ENCODE measurements around the gene EML4. TPM values are rescaled to one million over a fixed set of nuclear protein-coding genes. Genes with fewer than 3 reads are reported as not detected.
"Not testable (repeated sequence)": the region's sequence is repeated elsewhere in the genome, so short reads cannot be mapped to it uniquely, and the experiment has no call there.

The EML4 gene
- total and polyA plus RNA-seq, 9 of the 15 experiments (the other 6 are each of a cell fraction or from before 2014, with no cell fraction given) = 14.7 to 48.3 (median 36.5) TPM

DNA sequence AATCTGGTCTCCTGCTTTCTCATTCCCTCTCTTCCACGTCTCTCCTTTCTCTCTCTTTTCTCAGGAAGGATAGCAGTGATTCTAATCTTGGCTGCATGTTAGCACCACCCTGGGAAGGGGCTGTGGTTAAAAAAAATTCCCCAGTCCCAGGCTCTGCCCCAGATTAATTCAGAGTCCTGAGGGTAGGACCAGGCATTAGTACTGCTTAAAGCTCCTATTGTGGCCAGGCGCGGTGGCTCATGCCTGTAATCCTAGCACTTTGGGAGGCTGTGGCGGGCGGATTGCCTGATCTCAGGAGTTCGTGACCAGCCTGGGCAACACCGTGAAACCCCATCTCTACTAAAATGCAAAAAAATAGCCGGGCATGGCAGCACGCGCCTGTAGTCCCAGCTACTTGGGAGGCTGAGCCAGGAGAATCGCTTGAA is 35.4 kb upstream of the EML4 start (continued):
- TF ChIP-seq, protein P1, sequence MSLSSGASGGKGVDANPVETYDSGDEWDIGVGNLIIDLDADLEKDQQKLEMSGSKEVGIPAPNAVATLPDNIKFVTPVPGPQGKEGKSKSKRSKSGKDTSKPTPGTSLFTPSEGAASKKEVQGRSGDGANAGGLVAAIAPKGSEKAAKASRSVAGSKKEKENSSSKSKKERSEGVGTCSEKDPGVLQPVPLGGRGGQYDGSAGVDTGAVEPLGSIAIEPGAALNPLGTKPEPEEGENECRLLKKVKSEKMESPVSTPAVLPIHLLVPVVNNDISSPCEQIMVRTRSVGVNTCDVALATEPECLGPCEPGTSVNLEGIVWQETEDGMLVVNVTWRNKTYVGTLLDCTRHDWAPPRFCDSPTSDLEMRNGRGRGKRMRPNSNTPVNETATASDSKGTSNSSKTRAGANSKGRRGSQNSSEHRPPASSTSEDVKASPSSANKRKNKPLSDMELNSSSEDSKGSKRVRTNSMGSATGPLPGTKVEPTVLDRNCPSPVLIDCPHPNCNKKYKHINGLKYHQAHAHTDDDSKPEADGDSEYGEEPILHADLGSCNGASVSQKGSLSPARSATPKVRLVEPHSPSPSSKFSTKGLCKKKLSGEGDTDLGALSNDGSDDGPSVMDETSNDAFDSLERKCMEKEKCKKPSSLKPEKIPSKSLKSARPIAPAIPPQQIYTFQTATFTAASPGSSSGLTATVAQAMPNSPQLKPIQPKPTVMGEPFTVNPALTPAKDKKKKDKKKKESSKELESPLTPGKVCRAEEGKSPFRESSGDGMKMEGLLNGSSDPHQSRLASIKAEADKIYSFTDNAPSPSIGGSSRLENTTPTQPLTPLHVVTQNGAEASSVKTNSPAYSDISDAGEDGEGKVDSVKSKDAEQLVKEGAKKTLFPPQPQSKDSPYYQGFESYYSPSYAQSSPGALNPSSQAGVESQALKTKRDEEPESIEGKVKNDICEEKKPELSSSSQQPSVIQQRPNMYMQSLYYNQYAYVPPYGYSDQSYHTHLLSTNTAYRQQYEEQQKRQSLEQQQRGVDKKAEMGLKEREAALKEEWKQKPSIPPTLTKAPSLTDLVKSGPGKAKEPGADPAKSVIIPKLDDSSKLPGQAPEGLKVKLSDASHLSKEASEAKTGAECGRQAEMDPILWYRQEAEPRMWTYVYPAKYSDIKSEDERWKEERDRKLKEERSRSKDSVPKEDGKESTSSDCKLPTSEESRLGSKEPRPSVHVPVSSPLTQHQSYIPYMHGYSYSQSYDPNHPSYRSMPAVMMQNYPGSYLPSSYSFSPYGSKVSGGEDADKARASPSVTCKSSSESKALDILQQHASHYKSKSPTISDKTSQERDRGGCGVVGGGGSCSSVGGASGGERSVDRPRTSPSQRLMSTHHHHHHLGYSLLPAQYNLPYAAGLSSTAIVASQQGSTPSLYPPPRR (CRISPR knock-in tag; IDR thresholded peaks at IDR 0.05; ENCODE audit: borderline replicate concordance) = no peak
- TF ChIP-seq ZNF79 (CRISPR knock-in tag; IDR thresholded peaks at IDR 0.05; ENCODE audit: low read depth) = no peak
- no peak for TF ChIP-seq POLR2B (IDR thresholded peaks at IDR 0.05; ENCODE audit: low read depth, partially characterized antibody)
- no peak for TF ChIP-seq ZEB2 (IDR thresholded peaks at IDR 0.05)
- TF ChIP-seq RB1 (IDR thresholded peaks at IDR 0.05; ENCODE audit: low read depth) = no peak

- POLR2A ChIA-PET = interaction anchor here (0.6 to 2.0 kb wide), 3 partner anchors 7 to 98 kb away, joined by 3 to 6 read pairs (median 4); no protein-coding TSS in a partner anchor
- CTCF ChIA-PET (ENCODE audit: low intra/inter-chr PET ratio); H3K27me3 ChIP-seq (ENCODE audit: control insufficient read depth in 2 of 2, insufficient read depth in 2 of 2, low read length in 2 of 2); H3K9ac ChIP-seq (ENCODE audit: insufficient read depth in 1 of 2, low read depth in 2 of 2, low read length in 2 of 2); H3K36me3 ChIP-seq (ENCODE audit: control insufficient read depth, insufficient read depth, low read length); DNase-seq (ENCODE audit: extremely low read depth in 1 of 4, low spot score in 3 of 4); H3K4me1 ChIP-seq (replicated peaks in 1 of 2; ENCODE audit: control insufficient read depth in 2 of 2, insufficient read depth in 2 of 2, low read length in 2 of 2); H3K4me2 ChIP-seq (ENCODE audit: insufficient read depth, low read length); H3K79me2 ChIP-seq (ENCODE audit: control insufficient read depth, insufficient read depth, low read length); H4K20me1 ChIP-seq (replicated peaks; ENCODE audit: control insufficient read depth, insufficient read depth, low read length); BruUV-seq (replicated peaks); ATAC-seq; FAIRE-seq; H3K9me3 ChIP-seq (replicated peaks; ENCODE audit: control insufficient read depth, insufficient read depth, low read depth, low read length); H3K9me1 ChIP-seq (ENCODE audit: control insufficient read depth, insufficient read depth, low read length); H3K4me3 ChIP-seq; H3K27ac ChIP-seq (ENCODE audit: extremely low read depth, low read depth, low read length); H2AFZ ChIP-seq (ENCODE audit: low read depth, low read length); in situ Hi-C loops (cut with MboI): not testable (repeated sequence)
- 61% methylated on average over 10 of the region's 10 CpGs for WGBS (ENCODE audit: insufficient coverage, low coverage, missing lambda C conversion rate)
- peak; percentile 17; the same call in 1 of the 2 replicates for TF ChIP-seq ZNF121 (CRISPR knock-in tag; conservative IDR thresholded peaks at IDR 0.05)
- intact Hi-C loops (cut with micrococcal nuclease) = loop anchor here (5.0 kb wide), 1 partner anchor 38 kb away; no protein-coding TSS in a partner anchor
Observed at GRCh38 chr2:42134401-42134932, 34.7 kb upstream of the EML4 start.
